ENCODE results near the gene OR1B1. TPM values are rescaled to one million over a fixed set of nuclear protein-coding genes. Genes with fewer than 3 reads are reported as not detected.
"Not testable (repeated sequence)": the region's sequence is repeated elsewhere in the genome, so short reads cannot be mapped to it uniquely, and the experiment has no call there.

The OR1B1 gene
- 0.21 TPM for total RNA-seq

GRCh38 chr9:122657527-122657926, at the start of gene OR1B1:
Gene OR1B1, minus strand, starts transcription at chr9:122657627.
- H3K4me1 ChIP-seq (ENCODE audit: insufficient read depth, low read length), result no peaks in the 10 kb centered on the region
- no peaks in the 10 kb centered on the region for H3K9me3 ChIP-seq (ENCODE audit: low read depth, low read length)
- H3K27me3 ChIP-seq (ENCODE audit: insufficient read depth, low read length), result no peaks in the 10 kb centered on the region
- H3K4me3 ChIP-seq (ENCODE audit: low read length), result no peak within 1 kb of the TSS

- Histone ChIP-seq H3K4me3 (ENCODE audit: low read length) (no peak overlapping the region), H3K9me3 (ENCODE audit: low read depth, low read length) (peaks cover 5% of the 10 kb centered on the region), H3K4me1 (ENCODE audit: insufficient read depth, low read length) (no peaks in the 10 kb centered on the region), H3K27me3 (ENCODE audit: insufficient read depth, low read length) (no peaks in the 10 kb centered on the region)
Observed at GRCh38 chr9:122695696-122696095, 38.3 kb upstream of the OR1B1 start.

GRCh38 chr9:122684851-122685250, 27.4 kb upstream of the OR1B1 start:
- no peak overlapping the region for H3K4me3 ChIP-seq (ENCODE audit: low read length)
- H3K27me3 ChIP-seq (ENCODE audit: insufficient read depth, low read length), result no peaks in the 10 kb centered on the region
- peaks cover 8% of the 10 kb centered on the region for H3K9me3 ChIP-seq (ENCODE audit: low read depth, low read length)
- H3K4me1 ChIP-seq (ENCODE audit: insufficient read depth, low read length), result no peaks in the 10 kb centered on the region

GRCh38 chr9:122672481-122672880, 15.1 kb upstream of the OR1B1 start:
- Histone ChIP-seq H3K27me3 (ENCODE audit: insufficient read depth, low read length) (no peaks in the 10 kb centered on the region), H3K9me3 (ENCODE audit: low read depth, low read length) (peaks cover under 1% of the 10 kb centered on the region), H3K4me3 (ENCODE audit: low read length) (no peak overlapping the region), H3K4me1 (ENCODE audit: insufficient read depth, low read length) (no peaks in the 10 kb centered on the region)

GRCh38 chr9:122661416-122661815, 4.0 kb upstream of the OR1B1 start, which contains the start of gene OR1L1:
Gene OR1L1, plus strand, starts transcription at chr9:122661716. Its CDS starts 0 bp downstream, at chr9:122661716.
- H3K4me1 ChIP-seq (ENCODE audit: insufficient read depth, low read length), result no peaks in the 10 kb centered on the region
- no peak within 1 kb of the TSS for H3K4me3 ChIP-seq (ENCODE audit: low read length)
- H3K27me3 ChIP-seq (ENCODE audit: insufficient read depth, low read length), result no peaks in the 10 kb centered on the region

GRCh38 chr9:122656378-122656777, 1.0 kb downstream of the OR1B1 start:
- no peaks in the 10 kb centered on the region for H3K4me1 ChIP-seq (ENCODE audit: insufficient read depth, low read length)
- no peaks in the 10 kb centered on the region for H3K27me3 ChIP-seq (ENCODE audit: insufficient read depth, low read length)
- H3K9me3 ChIP-seq (ENCODE audit: low read depth, low read length), result no peaks in the 10 kb centered on the region
- no peak overlapping the region for H3K4me3 ChIP-seq (ENCODE audit: low read length)

More at GRCh38 chr9:122661416-122661815, 4.0 kb upstream of the OR1B1 start, which contains the start of gene OR1L1:
- no peaks in the 10 kb centered on the region for H3K9me3 ChIP-seq (ENCODE audit: low read depth, low read length)

GRCh38 chr9:122642226-122642625, 15.2 kb downstream of the OR1B1 start:
- Histone ChIP-seq H3K4me3 (ENCODE audit: low read length) (no peak overlapping the region), H3K27me3 (ENCODE audit: insufficient read depth, low read length) (no peaks in the 10 kb centered on the region), H3K9me3 (ENCODE audit: low read depth, low read length) (no peaks in the 10 kb centered on the region), H3K4me1 (ENCODE audit: insufficient read depth, low read length) (no peaks in the 10 kb centered on the region)

GRCh38 chr9:122619996-122620395, 37.4 kb downstream of the OR1B1 start:
- Histone ChIP-seq H3K4me1 (ENCODE audit: insufficient read depth, low read length) (no peaks in the 10 kb centered on the region), H3K4me3 (ENCODE audit: low read length) (no peak overlapping the region), H3K9me3 (ENCODE audit: low read depth, low read length) (no peaks in the 10 kb centered on the region), H3K27me3 (ENCODE audit: insufficient read depth, low read length) (no peaks in the 10 kb centered on the region)

GRCh38 chr9:122614362-122614761, 43.1 kb downstream of the OR1B1 start, which contains the start of gene OR1Q1:
Gene OR1Q1, plus strand, starts transcription at chr9:122614738. Its CDS starts 0 bp downstream, at chr9:122614738.
- Histone ChIP-seq H3K4me3 (ENCODE audit: low read length) (no peak within 1 kb of the TSS), H3K4me1 (ENCODE audit: insufficient read depth, low read length) (no peaks in the 10 kb centered on the region), H3K9me3 (ENCODE audit: low read depth, low read length) (no peaks in the 10 kb centered on the region), H3K27me3 (ENCODE audit: insufficient read depth, low read length) (no peaks in the 10 kb centered on the region)

- Histone ChIP-seq H3K4me3 (ENCODE audit: low read length) (no peak overlapping the region), H3K4me1 (ENCODE audit: insufficient read depth, low read length) (no peaks in the 10 kb centered on the region), H3K9me3 (ENCODE audit: low read depth, low read length) (no peaks in the 10 kb centered on the region), H3K27me3 (ENCODE audit: insufficient read depth, low read length) (no peaks in the 10 kb centered on the region)
Observed at GRCh38 chr9:122609804-122610203, 47.6 kb downstream of the OR1B1 start.

GRCh38 chr9:122606587-122606986, 50.8 kb downstream of the OR1B1 start:
- H3K4me1 ChIP-seq (ENCODE audit: insufficient read depth, low read length), result no peaks in the 10 kb centered on the region
- peaks cover 3% of the 10 kb centered on the region for H3K9me3 ChIP-seq (ENCODE audit: low read depth, low read length)
- no peak overlapping the region for H3K4me3 ChIP-seq (ENCODE audit: low read length)
- no peaks in the 10 kb centered on the region for H3K27me3 ChIP-seq (ENCODE audit: insufficient read depth, low read length)

- no peaks in the 10 kb centered on the region for H3K4me1 ChIP-seq (ENCODE audit: insufficient read depth, low read length)
- peaks cover 7% of the 10 kb centered on the region for H3K9me3 ChIP-seq (ENCODE audit: low read depth, low read length)
- H3K27me3 ChIP-seq (ENCODE audit: insufficient read depth, low read length), result no peaks in the 10 kb centered on the region
- H3K4me3 ChIP-seq (ENCODE audit: low read length), result no peak overlapping the region
Observed at GRCh38 chr9:122605691-122606090, 51.7 kb downstream of the OR1B1 start.

GRCh38 chr9:122583284-122583683, 74.1 kb downstream of the OR1B1 start, which contains the start of gene OR1L8:
Gene OR1L8, minus strand, starts transcription at chr9:122583384. Its CDS starts 14,907 bp downstream, at chr9:122568477.
- not testable (repeated sequence) for H3K27me3 ChIP-seq (ENCODE audit: insufficient read depth, low read length); H3K9me3 ChIP-seq (ENCODE audit: low read depth, low read length); H3K4me3 ChIP-seq (ENCODE audit: low read length); H3K4me1 ChIP-seq (ENCODE audit: insufficient read depth, low read length)

- Histone ChIP-seq H3K27me3 (ENCODE audit: insufficient read depth, low read length) (no peaks in the 10 kb centered on the region), H3K4me1 (ENCODE audit: insufficient read depth, low read length) (no peaks in the 10 kb centered on the region), H3K4me3 (ENCODE audit: low read length) (no peak overlapping the region), H3K9me3 (ENCODE audit: low read depth, low read length) (no peaks in the 10 kb centered on the region)
Observed at GRCh38 chr9:122580360-122580759, 77.1 kb downstream of the OR1B1 start.

GRCh38 chr9:122579874-122580273, 77.6 kb downstream of the OR1B1 start:
- no peaks in the 10 kb centered on the region for H3K27me3 ChIP-seq (ENCODE audit: insufficient read depth, low read length)

More at GRCh38 chr9:122579874-122580273, 77.6 kb downstream of the OR1B1 start:
- Histone ChIP-seq H3K4me3 (ENCODE audit: low read length) (no peak overlapping the region), H3K4me1 (ENCODE audit: insufficient read depth, low read length) (no peaks in the 10 kb centered on the region), H3K9me3 (ENCODE audit: low read depth, low read length) (no peaks in the 10 kb centered on the region)
